IMR-90 (cell line): Measurements from ENCODE around the gene TRMT1. TPM values are rescaled to one million over a fixed set of nuclear protein-coding genes. Genes with fewer than 3 reads are reported as not detected.

ENCODE experiments used
- ATAC-seq: fragments of 200-7000 bp; cut with Tn5 transposase; 2 replicates; pipeline ENCODE4 v1.9.1; 2020; ENCODE audit warnings: low read depth, mild to moderate bottlenecking, moderate library complexity
- BruUV-seq: library from RNA; stranded (reverse); fragments of 400-500 nt; replicated peaks from 2 replicates; lab custom pipeline; 2021; lab: Mats Ljungman, UMichigan
- CTCF ChIA-PET: fragments of 300-600 bp; formaldehyde crosslinking; extraction: SDS; loops from one replicate; lab custom pipeline; 2021; ENCODE audit warnings: antibody characterized with exemption; lab: Yijun Ruan, JAX
- POLR2A ChIA-PET: fragments of 300-600 bp; sonication (Branson Sonifier 250); formaldehyde crosslinking; loops from one replicate; lab custom pipeline; 2022; ENCODE audit warnings: antibody characterized with exemption; ENCODE audit not compliant: unreplicated experiment; lab: Charles Lee
- DNase-seq: peaks from one replicate; pipeline ENCODE4 v3.0.0; 2013
- H2AFZ ChIP-seq: replicated peaks from 2 replicates; pipeline ENCODE3; 2013; ENCODE audit warnings: low read length, mild to moderate bottlenecking; ENCODE audit not compliant: poor library complexity
- H2AK5ac ChIP-seq: 2 replicates; pipeline ENCODE4 v1.6.1; 2013; ENCODE audit warnings: low read depth, low read length, inconsistent platforms
- H2AK9ac ChIP-seq: replicated peaks from 2 replicates; pipeline ENCODE3; 2013; ENCODE audit warnings: mild to moderate bottlenecking, low read depth, low read length, moderate library complexity; ENCODE audit not compliant: poor library complexity
- H2BK120ac ChIP-seq: 2 replicates; pipeline ENCODE4 v1.6.1; 2013; ENCODE audit warnings: low read depth, low read length, inconsistent platforms
- H2BK15ac ChIP-seq: 3 replicates; pipeline ENCODE4 v1.6.1; 2013; ENCODE audit warnings: low read depth, low read length, inconsistent platforms
- H2BK20ac ChIP-seq: 2 replicates; pipeline ENCODE4 v1.6.1; 2013; ENCODE audit warnings: low read depth, mild to moderate bottlenecking, inconsistent platforms, low read length, moderate library complexity
- H2BK5ac ChIP-seq: 2 replicates; pipeline ENCODE4 v1.6.1; 2013; ENCODE audit warnings: mild to moderate bottlenecking, low read depth, low read length, inconsistent platforms; ENCODE audit not compliant: poor library complexity, severe bottlenecking
- H3K14ac ChIP-seq: replicated peaks from 2 replicates; pipeline ENCODE4 v1.6.1; 2013; ENCODE audit warnings: low read depth, low read length, inconsistent platforms
- H3K18ac ChIP-seq: 2 replicates; pipeline ENCODE4 v1.6.1; 2013; ENCODE audit warnings: low read depth, low read length, control low read depth
- H3K23ac ChIP-seq: 2 replicates; pipeline ENCODE4 v1.6.1; 2013; ENCODE audit warnings: low read depth, low read length, inconsistent platforms
- H3K27ac ChIP-seq: 2 replicates; pipeline ENCODE4 v1.5.1; 2013; ENCODE audit warnings: mild to moderate bottlenecking, control low read depth, low read length; ENCODE audit not compliant: insufficient read depth
- H3K27me3 ChIP-seq: 2 replicates; pipeline ENCODE4 v1.6.1; 2013; ENCODE audit warnings: low read length; ENCODE audit not compliant: control insufficient read depth, insufficient read depth
- H3K36me3 ChIP-seq: 2 replicates; pipeline ENCODE4 v1.6.1; 2013; ENCODE audit warnings: low read length, mixed read lengths; ENCODE audit not compliant: control insufficient read depth, insufficient read depth
- H3K4ac ChIP-seq: 2 replicates; pipeline ENCODE4 v1.6.1; 2013; ENCODE audit warnings: low read depth, low read length, inconsistent platforms
- H3K4me1 ChIP-seq: 2 replicates; pipeline ENCODE4 v1.6.1; 2013; ENCODE audit warnings: low read length, mixed read lengths; ENCODE audit not compliant: control insufficient read depth, insufficient read depth
- H3K4me2 ChIP-seq: 2 replicates; pipeline ENCODE4 v1.6.1; 2013; ENCODE audit warnings: low read depth, mild to moderate bottlenecking, control low read depth, low read length, moderate library complexity
- H3K4me3 ChIP-seq: 2 replicates; pipeline ENCODE4 v1.5.1; 2013; ENCODE audit warnings: low read depth, mild to moderate bottlenecking, control low read depth, low read length, moderate library complexity; ENCODE audit not compliant: insufficient read depth
- H3K56ac ChIP-seq: 2 replicates; pipeline ENCODE4 v1.6.1; 2013; ENCODE audit warnings: low read length, inconsistent platforms; ENCODE audit not compliant: insufficient read depth; ENCODE audit errors: extremely low read depth
- H3K79me1 ChIP-seq, 2 experiments: 2 replicates each; pipeline ENCODE4 v1.6.1; 2013; ENCODE audit warnings: low read length in 2 of 2, inconsistent platforms in 1 of 2, low read depth in 1 of 2
- H3K9ac ChIP-seq: 2 replicates; pipeline ENCODE4 v1.6.1; 2013; ENCODE audit warnings: low read depth, low read length, control low read depth
- H3K9me1 ChIP-seq: 2 replicates; pipeline ENCODE4 v1.6.1; 2013; ENCODE audit warnings: low read length, inconsistent platforms; ENCODE audit not compliant: insufficient read depth
- H3K9me3 ChIP-seq: 2 replicates; pipeline ENCODE4 v1.6.1; 2013; ENCODE audit warnings: low read length; ENCODE audit not compliant: control insufficient read depth, insufficient read depth
- H4K20me1 ChIP-seq: 2 replicates; pipeline ENCODE4 v1.6.1; 2013; ENCODE audit warnings: low read length, inconsistent platforms; ENCODE audit not compliant: insufficient read depth
- H4K5ac ChIP-seq: 2 replicates; pipeline ENCODE4 v1.6.1; 2013; ENCODE audit warnings: mild to moderate bottlenecking, low read depth, low read length, control low read depth
- H4K8ac ChIP-seq, 2 experiments: 2 replicates each; pipeline ENCODE4 v1.6.1; 2013; ENCODE audit warnings: low read depth in 2 of 2, low read length in 2 of 2, control low read depth in 1 of 2, inconsistent platforms in 1 of 2
- H4K91ac ChIP-seq: 2 replicates; pipeline ENCODE4 v1.6.1; 2013; ENCODE audit warnings: low read depth, low read length, inconsistent platforms; ENCODE audit not compliant: insufficient read depth
- CEBPB ChIP-seq: IDR thresholded peaks from 2 replicates; pipeline ENCODE4 v1.6.1; 2012; ENCODE audit warnings: low read depth, low read length, improper control_type of control experiment
- CTCF ChIP-seq: conservative IDR thresholded peaks from 2 replicates; pipeline ENCODE4 v1.5.1; 2012; ENCODE audit warnings: mild to moderate bottlenecking, low read depth, low read length, improper control_type of control experiment
- MAFK ChIP-seq: IDR thresholded peaks from 2 replicates; pipeline ENCODE4 v1.6.1; 2012; ENCODE audit warnings: low read depth, low read length, improper control_type of control experiment
- NFE2L2 ChIP-seq: fragments of 150-350 bp; IDR thresholded peaks from 2 replicates; pipeline ENCODE4 v1.6.1; 2016; ENCODE audit warnings: low read depth, mild to moderate bottlenecking, low read length
- POLR2A ChIP-seq: IDR thresholded peaks from 2 replicates; pipeline ENCODE4 v1.6.1; 2012; ENCODE audit warnings: mild to moderate bottlenecking, low read depth, low read length
- RCOR1 ChIP-seq: IDR thresholded peaks from 2 replicates; pipeline ENCODE4 v1.6.1; 2012; ENCODE audit warnings: mild to moderate bottlenecking, low read length, improper control_type of control experiment; ENCODE audit not compliant: insufficient replicate concordance
- WGBS, 2 experiments: methylation state at CpG; one replicate each; pipeline versions ENCODE4 v1.1.5 to v1.1.7; 2013; ENCODE audit warnings: missing lambda C conversion rate in 2 of 2; ENCODE audit not compliant: insufficient read length in 1 of 2; ENCODE audit errors: extremely low coverage in 2 of 2; 5-methylcytosine and 5-hydroxymethylcytosine counted together
- dilution Hi-C: fragments of 300-500 bp; cut with HindIII; formaldehyde crosslinking; loops from one replicate; pipeline ENCODE4 v1.14.3; 2018; ENCODE audit warnings: low sequenced_read_pairs; ENCODE audit not compliant: unreplicated experiment
- in situ Hi-C: fragments of 300-500 bp; cut with MboI; formaldehyde crosslinking; loops from 3 replicates; pipeline ENCODE4 v1.14.3; 2019; ENCODE audit warnings: low sequenced_read_pairs, inconsistent platforms, mixed read lengths
- intact Hi-C: fragments of 100-400 bp; cut with micrococcal nuclease; formaldehyde crosslinking; loops from 2 replicates; pipeline ENCODE4 v1.10.0; 2022
- polyA plus RNA-seq, 3 experiments: library from polyadenylated mRNA; depleted of rRNA; stranded (reverse); fragments of >200 nt; gene quantifications; 2 replicates each; pipeline ENCODE4 v1.2.3, GENCODE V29; 2012; ENCODE audit warnings: low replicate concordance in 1 of 3
- total RNA-seq: library from RNA; depleted of rRNA; stranded (reverse); fragments of >200 nt; gene quantifications from 2 replicates; pipeline ENCODE4 v1.2.3, GENCODE V29; 2012

The TRMT1 gene
- total and polyA plus RNA-seq, 2 of the 4 experiments (the other 2 are of a cell fraction): 28.3 to 56.0 TPM

- TF ChIP-seq POLR2A (no peak), CEBPB (no peak), RCOR1 (no peak), MAFK (no peak), CTCF (no peak), NFE2L2 (no peak)
- no peak overlapping the region for H3K4ac ChIP-seq
- POLR2A ChIA-PET: no interaction called here
- no peak overlapping the region for H3K23ac ChIP-seq
- ATAC-seq: no peak
- H2AFZ ChIP-seq: no peak overlapping the region
- H3K56ac ChIP-seq: no peak overlapping the region
- H4K20me1 ChIP-seq: peaks cover 14% of the 10 kb centered on the region
- peaks cover 6% of the 10 kb centered on the region; the same call in 1 of the 2 replicates for H3K36me3 ChIP-seq
- no peak overlapping the region for H3K4me2 ChIP-seq
- H2BK15ac ChIP-seq: no peak overlapping the region
- 50% methylated on average over 19 of the region's 69 CpGs; no CpG with 5 or more reads in 1 of the 2 experiments for WGBS, 2 experiments
- CTCF ChIA-PET: no interaction called here
- no peak overlapping the region for H2BK20ac ChIP-seq
- peaks cover 7% of the 10 kb centered on the region for H3K4me1 ChIP-seq
- no peaks in the 10 kb centered on the region for H3K9me3 ChIP-seq
- H3K27me3 ChIP-seq: no peaks in the 10 kb centered on the region
- intact Hi-C loops (no loop called here), dilution Hi-C loops (no loop called here), in situ Hi-C loops (no loop called here)
- no peak overlapping the region for H2BK5ac ChIP-seq
- no peak overlapping the region for H3K9ac ChIP-seq
- no peak overlapping the region for H3K18ac ChIP-seq
- no peak overlapping the region for H4K8ac ChIP-seq
- no peak overlapping the region for H3K14ac ChIP-seq
- no peak overlapping the region for H3K4me3 ChIP-seq
- H2BK120ac ChIP-seq: no peak overlapping the region
- no peak overlapping the region for H3K27ac ChIP-seq
- H3K79me1 ChIP-seq: peaks cover 0 to 17% of the 10 kb centered on the region in 2 experiments; a peak in 1 of 4 replicates
- no peak overlapping the region for H4K5ac ChIP-seq
- 0 out of 2 replicates have a peak, but pooled peaks cover 4% of the 10 kb centered on the region for H3K9me1 ChIP-seq
- H4K91ac ChIP-seq: no peak overlapping the region
- BruUV-seq: no TSS peak
- DNase-seq: no peak
- H2AK9ac ChIP-seq: no peak overlapping the region
- H2AK5ac ChIP-seq: no peak overlapping the region
Observed at GRCh38 chr19:13097463-13098258, 18.9 kb downstream of the TRMT1 start.
